Vagina (tissue), 2 donors: ENCODE data around the gene C19orf53. TPM values are rescaled to one million over a fixed set of nuclear protein-coding genes. Genes with fewer than 3 reads are reported as not detected.

Experiments
- DNase-seq, 2 donors: peaks; one replicate each; pipeline ENCODE4 v3.0.0-alpha.2; 2017; ENCODE audit errors: extremely low spot score in 2 of 2
- H3K27ac ChIP-seq: fragments of 200-600 bp; sonication (generic); one replicate; pipeline ENCODE4 v1.5.1; 2019
- H3K27me3 ChIP-seq: fragments of 200-600 bp; sonication (generic); one replicate; pipeline ENCODE4 v1.5.1; 2019
- H3K36me3 ChIP-seq, 2 donors: fragments of 200-600 bp; sonication (generic); one replicate each; pipeline ENCODE4 v1.5.1; 2017 to 2019
- H3K4me1 ChIP-seq: fragments of 200-600 bp; sonication (generic); one replicate; pipeline ENCODE4 v1.5.1; 2019
- H3K4me3 ChIP-seq, 2 donors: fragments of 200-600 bp; sonication (generic); 1 replicate in 1 of 2; 2 replicates in 1 of 2; pipeline ENCODE4 v1.5.1; 2016 to 2019
- H3K9me3 ChIP-seq: fragments of 200-600 bp; sonication (generic); one replicate; pipeline ENCODE4 v1.5.1; 2019
- POLR2A ChIP-seq, 2 donors: fragments of 450-650 bp; IDR thresholded peaks; one replicate each; pipeline ENCODE4 v1.6.1; 2017; ENCODE audit warnings: antibody characterized with exemption in 2 of 2, mild to moderate bottlenecking in 2 of 2, moderate library complexity in 2 of 2
- POLR2AphosphoS5 ChIP-seq, 2 donors: sonication (generic); formaldehyde crosslinking; IDR thresholded peaks; one replicate each; pipeline ENCODE4 v1.9.0; 2017; ENCODE audit warnings: antibody characterized with exemption in 2 of 2, mild to moderate bottlenecking in 2 of 2, low read depth in 1 of 2; ENCODE audit not compliant: insufficient read depth in 1 of 2
- intact Hi-C: fragments of 100-400 bp; cut with DNase I; formaldehyde crosslinking; loops from one replicate; pipeline ENCODE4 v1.15.1; 2023
- total RNA-seq: library from RNA; depleted of rRNA; stranded (reverse); fragments of >200 nt; gene quantifications from one replicate; pipeline ENCODE4 v1.2.3, GENCODE V29; 2016
- TF ChIP-seq, protein P1 (sequence below), 3 experiments: fragments of 450-650 bp in 2 of 3; fragments of 200-600 bp in 1 of 3; sonication (generic) in 1 of 3; IDR thresholded peaks; one replicate each; pipeline ENCODE4 v1.5.1; 2017 to 2019; ENCODE audit warnings: antibody characterized with exemption in 3 of 3, mild to moderate bottlenecking in 2 of 3, moderate library complexity in 2 of 3

C19orf53 gene
- 189 TPM for total RNA-seq

DNA sequence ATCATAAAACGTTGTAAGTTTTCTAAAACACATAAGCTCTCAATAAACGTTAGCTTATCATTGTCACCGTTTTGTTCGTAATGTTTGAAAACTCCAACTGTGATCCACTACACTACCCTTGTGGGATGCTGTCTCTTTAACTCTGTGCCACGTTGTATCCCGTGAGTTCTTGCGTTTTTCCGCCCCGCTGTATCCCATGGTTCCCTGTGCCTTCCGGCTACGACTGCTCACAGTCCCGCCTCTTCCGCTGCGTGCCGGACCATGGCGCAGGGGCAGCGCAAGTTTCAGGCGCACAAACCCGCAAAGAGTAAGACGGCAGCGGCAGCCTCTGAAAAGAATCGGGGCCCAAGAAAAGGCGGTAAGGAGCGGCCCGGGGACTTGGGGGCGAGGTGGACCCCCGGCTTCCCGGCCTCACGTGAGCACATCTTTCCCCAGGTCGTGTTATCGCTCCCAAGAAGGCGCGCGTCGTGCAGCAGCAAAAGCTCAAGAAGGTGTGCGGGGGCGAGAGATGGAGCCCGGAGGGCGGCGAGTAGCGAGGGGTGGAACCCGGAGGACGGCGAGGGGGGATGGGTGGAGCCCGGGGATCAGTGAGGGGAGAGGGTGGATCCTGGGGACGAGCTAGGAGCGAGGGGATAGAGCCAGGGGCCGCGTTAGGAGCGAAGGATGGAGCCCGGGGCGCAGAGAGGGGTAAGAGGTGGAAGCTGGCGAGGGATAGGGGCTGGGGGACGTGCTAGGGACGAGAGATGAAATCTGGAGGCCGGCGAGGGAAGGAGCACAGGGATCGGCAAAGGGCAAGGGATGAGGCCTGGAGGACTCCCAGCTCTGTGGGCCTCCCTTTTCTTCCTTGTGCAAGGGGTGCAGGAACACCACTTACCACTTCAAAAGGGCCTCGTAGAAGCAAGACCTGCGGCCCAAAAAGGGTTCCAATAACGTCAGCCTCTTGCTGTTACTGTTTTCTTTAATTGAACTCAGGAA lies at the start of gene C19orf53:
TSS of gene C19orf53 (plus strand) at position 240 of the 975 bp plus-strand sequence. CDS start at position 262, 22 bp downstream.
- H3K27me3 ChIP-seq, result no peaks in the 10 kb centered on the region
- H3K36me3 ChIP-seq, result peaks cover 0 to 54% of the 10 kb centered on the region in 2 donors
- peaks cover 27% of the 10 kb centered on the region for H3K4me1 ChIP-seq
- intact Hi-C loops, result no loop called here
- TF ChIP-seq, protein P1, sequence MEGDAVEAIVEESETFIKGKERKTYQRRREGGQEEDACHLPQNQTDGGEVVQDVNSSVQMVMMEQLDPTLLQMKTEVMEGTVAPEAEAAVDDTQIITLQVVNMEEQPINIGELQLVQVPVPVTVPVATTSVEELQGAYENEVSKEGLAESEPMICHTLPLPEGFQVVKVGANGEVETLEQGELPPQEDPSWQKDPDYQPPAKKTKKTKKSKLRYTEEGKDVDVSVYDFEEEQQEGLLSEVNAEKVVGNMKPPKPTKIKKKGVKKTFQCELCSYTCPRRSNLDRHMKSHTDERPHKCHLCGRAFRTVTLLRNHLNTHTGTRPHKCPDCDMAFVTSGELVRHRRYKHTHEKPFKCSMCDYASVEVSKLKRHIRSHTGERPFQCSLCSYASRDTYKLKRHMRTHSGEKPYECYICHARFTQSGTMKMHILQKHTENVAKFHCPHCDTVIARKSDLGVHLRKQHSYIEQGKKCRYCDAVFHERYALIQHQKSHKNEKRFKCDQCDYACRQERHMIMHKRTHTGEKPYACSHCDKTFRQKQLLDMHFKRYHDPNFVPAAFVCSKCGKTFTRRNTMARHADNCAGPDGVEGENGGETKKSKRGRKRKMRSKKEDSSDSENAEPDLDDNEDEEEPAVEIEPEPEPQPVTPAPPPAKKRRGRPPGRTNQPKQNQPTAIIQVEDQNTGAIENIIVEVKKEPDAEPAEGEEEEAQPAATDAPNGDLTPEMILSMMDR (IDR thresholded peaks at IDR 0.05), result no peak
- peak in 1 of 2 donors; percentile 89 for TF ChIP-seq POLR2A (IDR thresholded peaks at IDR 0.05)
- peak; percentile 99 to 100 for TF ChIP-seq POLR2AphosphoS5 (IDR thresholded peaks at IDR 0.05; ENCODE audit: insufficient read depth in 1 of 2, low read depth in 1 of 2)
- H3K4me3 ChIP-seq, result peak within 1 kb of the TSS; percentile 99 to 100
- H3K27ac ChIP-seq, result peak within 1 kb of the TSS; percentile 95
- no peaks in the 10 kb centered on the region for H3K9me3 ChIP-seq
- DNase-seq, result no peak

DNA sequence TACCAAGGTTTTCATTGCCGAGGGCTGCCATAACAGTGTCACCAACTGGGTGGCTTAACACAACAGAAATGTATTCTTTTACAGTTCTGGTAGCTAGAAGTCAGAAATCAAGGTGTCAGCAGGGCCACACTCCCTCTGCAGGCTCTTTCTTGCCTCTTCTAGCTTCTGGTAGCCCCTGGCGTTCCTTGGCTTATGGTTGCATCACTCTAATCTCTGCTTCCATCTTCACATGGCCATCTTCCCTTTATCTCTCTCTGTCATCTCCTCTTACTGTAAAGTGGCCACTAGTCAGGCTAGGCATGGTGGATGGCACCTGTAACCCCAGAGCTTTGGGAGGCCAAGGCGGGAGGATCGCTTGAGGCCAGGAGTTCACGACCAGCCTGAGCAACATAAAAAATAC lies 47.9 kb upstream of the C19orf53 start:
- H3K27me3 ChIP-seq, result no peaks in the 10 kb centered on the region
- peaks cover 10% of the 10 kb centered on the region for H3K4me1 ChIP-seq
- intact Hi-C loops, result no loop called here
- TF ChIP-seq POLR2AphosphoS5 (IDR thresholded peaks at IDR 0.05; ENCODE audit: insufficient read depth in 1 of 2, low read depth in 1 of 2) (no peak), POLR2A (IDR thresholded peaks at IDR 0.05) (no peak)
- TF ChIP-seq, protein P1 (IDR thresholded peaks at IDR 0.05), result no peak
- no peaks in the 10 kb centered on the region for H3K9me3 ChIP-seq
- H3K4me3 ChIP-seq, result no peak overlapping the region
- no peaks in the 10 kb centered on the region for H3K36me3 ChIP-seq
- no peak for DNase-seq
- no peak overlapping the region for H3K27ac ChIP-seq

DNA sequence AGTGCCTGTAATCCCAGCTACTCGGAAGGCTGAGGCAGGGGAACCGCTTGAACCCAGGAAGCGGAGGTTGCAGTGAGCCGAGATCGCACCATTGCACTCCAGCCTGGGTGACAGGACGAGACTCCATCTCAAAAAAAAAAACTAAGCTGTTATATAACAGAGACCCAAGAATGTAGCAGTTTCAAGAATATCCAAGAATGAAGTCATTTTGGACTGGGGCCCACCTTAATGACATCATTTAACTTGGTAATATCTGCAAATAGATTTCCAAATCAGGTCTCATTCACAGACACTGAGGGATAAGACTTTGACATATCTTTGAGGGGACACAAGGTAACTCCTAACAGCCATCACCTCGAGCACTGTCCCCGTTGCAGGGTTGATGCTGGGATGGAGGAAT lies 46.5 kb upstream of the C19orf53 start:
- TF ChIP-seq, protein P1 (IDR thresholded peaks at IDR 0.05), result no peak
- TF ChIP-seq POLR2AphosphoS5 (IDR thresholded peaks at IDR 0.05; ENCODE audit: insufficient read depth in 1 of 2, low read depth in 1 of 2), result no peak
- TF ChIP-seq POLR2A (IDR thresholded peaks at IDR 0.05), result no peak
- DNase-seq, result no peak
- Histone ChIP-seq H3K27ac (no peak overlapping the region), H3K27me3 (no peaks in the 10 kb centered on the region), H3K4me3 (no peak overlapping the region), H3K4me1 (peaks cover 17% of the 10 kb centered on the region), H3K36me3 (no peaks in the 10 kb centered on the region), H3K9me3 (no peaks in the 10 kb centered on the region)
- intact Hi-C loops, result no loop called here

DNA sequence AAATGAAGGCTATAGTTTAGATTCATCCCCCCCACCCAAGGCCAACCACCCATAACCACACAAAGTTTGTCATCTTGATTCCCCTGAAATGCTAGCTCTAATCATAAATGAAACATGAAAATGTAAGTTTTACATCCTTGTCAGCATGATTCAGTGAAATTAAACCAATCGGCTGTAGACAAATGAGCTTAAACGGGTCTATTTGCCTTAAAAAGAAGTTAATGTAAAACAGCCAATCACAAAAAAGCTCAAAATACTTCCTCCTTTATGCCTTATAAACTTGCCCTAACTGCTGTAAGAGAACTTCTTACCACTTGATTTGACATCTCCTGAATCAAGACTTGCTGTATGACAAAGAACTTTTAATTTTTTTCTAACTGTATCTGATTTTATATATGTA lies 44.4 kb upstream of the C19orf53 start:
- Histone ChIP-seq H3K27ac (peak overlapping the region; percentile 98), H3K9me3 (no peaks in the 10 kb centered on the region), H3K27me3 (no peaks in the 10 kb centered on the region), H3K36me3 (peaks cover 0 to 4% of the 10 kb centered on the region in 2 donors), H3K4me1 (peaks cover 17% of the 10 kb centered on the region), H3K4me3 (no peak overlapping the region)
- no peak for DNase-seq
- TF ChIP-seq POLR2A (IDR thresholded peaks at IDR 0.05) (no peak), POLR2AphosphoS5 (IDR thresholded peaks at IDR 0.05; ENCODE audit: insufficient read depth in 1 of 2, low read depth in 1 of 2) (no peak)
- TF ChIP-seq, protein P1 (IDR thresholded peaks at IDR 0.05), result no peak
- intact Hi-C loops, result no loop called here
